Neural cell (in vitro differentiated cells): ENCODE data around the gene CTRB2.

ENCODE experiments used
- POLR2AphosphoS5 ChIP-seq: IDR thresholded peaks from 2 replicates; pipeline ENCODE4 v1.6.1; 2012
- TF ChIP-seq, protein P1 (sequence below): fragments of 450-650 bp; IDR thresholded peaks from 2 replicates; pipeline ENCODE4 v1.5.1; 2014; ENCODE audit warnings: antibody characterized with exemption, mild to moderate bottlenecking, moderate library complexity; ENCODE audit not compliant: poor library complexity, severe bottlenecking

DNA sequence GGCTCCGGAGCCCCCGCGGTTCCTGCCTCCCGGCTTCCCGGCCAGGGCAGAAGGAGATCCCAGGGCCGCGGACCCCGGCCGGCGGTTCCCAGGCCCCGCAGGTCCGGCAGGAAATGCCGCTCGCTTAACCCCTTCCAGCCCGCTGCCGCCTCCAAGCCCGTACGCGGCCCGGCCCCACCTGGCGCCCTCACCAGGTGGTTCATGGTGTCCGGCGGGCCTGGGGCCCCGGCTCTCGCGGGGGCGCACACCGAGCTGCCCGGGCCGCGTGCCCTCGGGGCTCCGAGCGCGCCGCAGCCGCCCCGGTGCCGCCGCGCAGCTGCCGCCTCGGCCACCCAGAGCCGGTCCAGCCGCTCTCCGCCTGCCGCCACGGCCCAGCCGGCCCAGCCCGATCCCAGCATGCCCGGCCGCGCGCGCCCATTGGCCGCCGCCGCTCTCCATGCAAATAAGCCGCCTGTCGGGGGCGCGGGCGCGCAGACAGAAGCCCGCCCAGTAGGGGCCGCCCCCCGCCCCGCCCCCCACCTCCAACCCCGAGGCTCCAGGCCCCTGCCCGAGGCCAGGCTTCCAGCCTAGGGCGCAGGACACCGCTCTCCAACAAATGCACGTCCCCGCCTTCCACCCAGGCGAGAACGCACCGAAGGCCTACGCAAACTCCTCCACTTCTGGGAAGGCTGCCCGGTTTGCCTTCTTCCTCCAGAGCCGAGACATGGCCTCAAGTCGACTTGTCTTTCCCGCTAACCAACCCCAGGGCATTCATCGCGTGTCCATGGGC, 44.5 kb upstream of the CTRB2 start, which contains the start of gene BCAR1:
- TF ChIP-seq, protein P1, sequence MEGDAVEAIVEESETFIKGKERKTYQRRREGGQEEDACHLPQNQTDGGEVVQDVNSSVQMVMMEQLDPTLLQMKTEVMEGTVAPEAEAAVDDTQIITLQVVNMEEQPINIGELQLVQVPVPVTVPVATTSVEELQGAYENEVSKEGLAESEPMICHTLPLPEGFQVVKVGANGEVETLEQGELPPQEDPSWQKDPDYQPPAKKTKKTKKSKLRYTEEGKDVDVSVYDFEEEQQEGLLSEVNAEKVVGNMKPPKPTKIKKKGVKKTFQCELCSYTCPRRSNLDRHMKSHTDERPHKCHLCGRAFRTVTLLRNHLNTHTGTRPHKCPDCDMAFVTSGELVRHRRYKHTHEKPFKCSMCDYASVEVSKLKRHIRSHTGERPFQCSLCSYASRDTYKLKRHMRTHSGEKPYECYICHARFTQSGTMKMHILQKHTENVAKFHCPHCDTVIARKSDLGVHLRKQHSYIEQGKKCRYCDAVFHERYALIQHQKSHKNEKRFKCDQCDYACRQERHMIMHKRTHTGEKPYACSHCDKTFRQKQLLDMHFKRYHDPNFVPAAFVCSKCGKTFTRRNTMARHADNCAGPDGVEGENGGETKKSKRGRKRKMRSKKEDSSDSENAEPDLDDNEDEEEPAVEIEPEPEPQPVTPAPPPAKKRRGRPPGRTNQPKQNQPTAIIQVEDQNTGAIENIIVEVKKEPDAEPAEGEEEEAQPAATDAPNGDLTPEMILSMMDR = peak; percentile 44
- TF ChIP-seq POLR2AphosphoS5 = no peak
